OCI-LY1 (cell line): Measurements from ENCODE around the gene SOS1.

Experiments
- EZH2 ChIP-seq: fragments of 200-600 bp; sonication (generic), shearing (Covaris generic); IDR thresholded peaks from 2 replicates; pipeline ENCODE4 v1.8.0; 2017; ENCODE audit warnings: borderline replicate concordance, mixed run types, mild to moderate bottlenecking, antibody characterized with exemption, low read length, moderate library complexity, mixed read lengths
- TF ChIP-seq, protein P1 (sequence below): fragments of 200-600 bp; sonication (generic), shearing (Covaris generic); IDR thresholded peaks from 2 replicates; pipeline ENCODE4 v1.5.1; 2017; ENCODE audit warnings: mild to moderate bottlenecking, antibody characterized with exemption, low read length, moderate library complexity, mixed read lengths

GRCh38 chr2:38997781-38998180, 123.1 kb downstream of the SOS1 start:
- TF ChIP-seq, protein P1, sequence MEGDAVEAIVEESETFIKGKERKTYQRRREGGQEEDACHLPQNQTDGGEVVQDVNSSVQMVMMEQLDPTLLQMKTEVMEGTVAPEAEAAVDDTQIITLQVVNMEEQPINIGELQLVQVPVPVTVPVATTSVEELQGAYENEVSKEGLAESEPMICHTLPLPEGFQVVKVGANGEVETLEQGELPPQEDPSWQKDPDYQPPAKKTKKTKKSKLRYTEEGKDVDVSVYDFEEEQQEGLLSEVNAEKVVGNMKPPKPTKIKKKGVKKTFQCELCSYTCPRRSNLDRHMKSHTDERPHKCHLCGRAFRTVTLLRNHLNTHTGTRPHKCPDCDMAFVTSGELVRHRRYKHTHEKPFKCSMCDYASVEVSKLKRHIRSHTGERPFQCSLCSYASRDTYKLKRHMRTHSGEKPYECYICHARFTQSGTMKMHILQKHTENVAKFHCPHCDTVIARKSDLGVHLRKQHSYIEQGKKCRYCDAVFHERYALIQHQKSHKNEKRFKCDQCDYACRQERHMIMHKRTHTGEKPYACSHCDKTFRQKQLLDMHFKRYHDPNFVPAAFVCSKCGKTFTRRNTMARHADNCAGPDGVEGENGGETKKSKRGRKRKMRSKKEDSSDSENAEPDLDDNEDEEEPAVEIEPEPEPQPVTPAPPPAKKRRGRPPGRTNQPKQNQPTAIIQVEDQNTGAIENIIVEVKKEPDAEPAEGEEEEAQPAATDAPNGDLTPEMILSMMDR: no peak
- no peak for TF ChIP-seq EZH2
